ENCODE measurements around the gene PLXNA3. TPM values are rescaled to one million over a fixed set of nuclear protein-coding genes. Genes with fewer than 3 reads are reported as not detected.

Gene PLXNA3
- total RNA-seq, 4 donors from 2014 or later = 12.0 to 52.0 (median 29.6) TPM

GRCh38 chrX:154432210-154432609, 25.9 kb upstream of the PLXNA3 start:
- 85% methylated on average over 4 of the region's 8 CpGs for WGBS
- DNase-seq (ENCODE audit: low spot score in 2 of 2) = no peak
- H3K9me3 ChIP-seq = no peaks in the 10 kb centered on the region
- H3K4me1 ChIP-seq = peaks cover 20% of the 10 kb centered on the region
- TF ChIP-seq EP300 (IDR thresholded peaks at IDR 0.05) (no peak), POLR2A (IDR thresholded peaks at IDR 0.05) (no peak), POLR2AphosphoS5 (IDR thresholded peaks at IDR 0.05) (no peak)
- H3K27me3 ChIP-seq = no peaks in the 10 kb centered on the region
- H3K36me3 ChIP-seq = peaks cover 35% of the 10 kb centered on the region
- H3K27ac ChIP-seq = no peak overlapping the region
- H3K4me3 ChIP-seq = no peak overlapping the region

- Histone ChIP-seq H3K4me3 (no peak overlapping the region), H3K9me3 (no peaks in the 10 kb centered on the region), H3K27me3 (no peaks in the 10 kb centered on the region), H3K27ac (no peak overlapping the region), H3K36me3 (peaks cover 35% of the 10 kb centered on the region), H3K4me1 (peaks cover 27% of the 10 kb centered on the region)
- 91% methylated on average over 6 of the region's 7 CpGs for WGBS
- no peak for TF ChIP-seq EP300 (IDR thresholded peaks at IDR 0.05)
- no peak for TF ChIP-seq CTCF (IDR thresholded peaks at IDR 0.05)
- no peak for TF ChIP-seq POLR2AphosphoS5 (IDR thresholded peaks at IDR 0.05)
- TF ChIP-seq POLR2A (IDR thresholded peaks at IDR 0.05) = no peak
- DNase-seq (ENCODE audit: low spot score in 2 of 2) = no peak
Measured at GRCh38 chrX:154433605-154434004, 24.5 kb upstream of the PLXNA3 start.

- H3K9me3 ChIP-seq = no peaks in the 10 kb centered on the region
- H3K4me1 ChIP-seq = peaks cover 24% of the 10 kb centered on the region
- H3K27me3 ChIP-seq = no peaks in the 10 kb centered on the region
- no peak overlapping the region for H3K4me3 ChIP-seq
- no peak overlapping the region for H3K27ac ChIP-seq
- WGBS = 100% methylated on average over 2 of the region's 7 CpGs
- TF ChIP-seq POLR2AphosphoS5 (IDR thresholded peaks at IDR 0.05) (no peak), CTCF (IDR thresholded peaks at IDR 0.05) (no peak), POLR2A (IDR thresholded peaks at IDR 0.05) (no peak), EP300 (IDR thresholded peaks at IDR 0.05) (no peak)
- H3K36me3 ChIP-seq = peaks cover 35% of the 10 kb centered on the region
- DNase-seq (ENCODE audit: low spot score in 2 of 2) = no peak
Measured at GRCh38 chrX:154434394-154435168, 23.5 kb upstream of the PLXNA3 start.

- peaks cover 41% of the 10 kb centered on the region for H3K36me3 ChIP-seq
- peak in 1 of 2 donors; percentile 59 for DNase-seq (ENCODE audit: low spot score in 2 of 2)
- no peak overlapping the region for H3K4me3 ChIP-seq
- H3K9me3 ChIP-seq = no peaks in the 10 kb centered on the region
- H3K27ac ChIP-seq = no peak overlapping the region
- peaks cover 19% of the 10 kb centered on the region for H3K4me1 ChIP-seq
- no peaks in the 10 kb centered on the region for H3K27me3 ChIP-seq
- TF ChIP-seq EP300 (IDR thresholded peaks at IDR 0.05) = no peak
- WGBS = 93% methylated on average over 11 of the region's 19 CpGs
Measured at GRCh38 chrX:154435171-154435733, 22.8 kb upstream of the PLXNA3 start.

- DNase-seq (ENCODE audit: low spot score in 2 of 2) = peak in 1 of 2 donors; percentile 64
- Histone ChIP-seq H3K9me3 (no peaks in the 10 kb centered on the region), H3K4me1 (peaks cover 15% of the 10 kb centered on the region), H3K36me3 (peaks cover 51% of the 10 kb centered on the region), H3K27me3 (no peaks in the 10 kb centered on the region), H3K27ac (peak overlapping the region; percentile 88), H3K4me3 (peak overlapping the region; percentile 67)
- TF ChIP-seq CTCF (IDR thresholded peaks at IDR 0.05) (no peak), EP300 (IDR thresholded peaks at IDR 0.05) (no peak), POLR2AphosphoS5 (IDR thresholded peaks at IDR 0.05) (no peak), POLR2A (IDR thresholded peaks at IDR 0.05) (no peak)
- 71% methylated on average over 6 of the region's 78 CpGs for WGBS
Measured at GRCh38 chrX:154436374-154436982, 21.6 kb upstream of the PLXNA3 start.

Data from suprapubic skin (tissue), 4 donors.